Neural cell (in vitro differentiated cells): ENCODE data around the gene PARL. TPM values are rescaled to one million over a fixed set of nuclear protein-coding genes. Genes with fewer than 3 reads are reported as not detected.

ENCODE experiments used
- H2AFZ ChIP-seq: fragments of 200-600, 300-800 bp; sonication (generic), shearing (Covaris generic); 2 replicates; pipeline ENCODE4 v1.6.0; 2014; ENCODE audit warnings: low read depth, mild to moderate bottlenecking, antibody characterized with exemption, low read length, moderate library complexity
- H3F3A ChIP-seq: fragments of 200-600 bp; shearing (Covaris generic); 2 replicates; pipeline ENCODE4 v1.6.1; 2016; ENCODE audit warnings: mild to moderate bottlenecking, moderate library complexity, mixed read lengths, antibody characterized with exemption, low read length; ENCODE audit not compliant: insufficient read depth, poor library complexity, severe bottlenecking
- H3K27ac ChIP-seq: fragments of 200-600, 300-800 bp; sonication (generic), shearing (Covaris generic); 2 replicates; pipeline ENCODE4 v1.5.1; 2014; ENCODE audit warnings: mild to moderate bottlenecking, low read length, moderate library complexity
- H3K27me3 ChIP-seq: fragments of 300-800, 200-600 bp; sonication (generic), shearing (Covaris generic); 2 replicates; pipeline ENCODE4 v1.6.0; 2014; ENCODE audit warnings: mild to moderate bottlenecking, low read depth, low read length, moderate library complexity; ENCODE audit not compliant: insufficient read depth
- H3K36me3 ChIP-seq: fragments of 300-800, 200-600 bp; sonication (generic), shearing (Covaris generic); 2 replicates; pipeline ENCODE4 v1.5.1; 2014; ENCODE audit warnings: mild to moderate bottlenecking, antibody characterized with exemption, low read length, moderate library complexity; ENCODE audit not compliant: insufficient read depth
- H3K4me2 ChIP-seq: fragments of 300-800, 200-600 bp; sonication (generic), shearing (Covaris generic); 2 replicates; pipeline ENCODE4 v1.6.0; 2014; ENCODE audit warnings: mild to moderate bottlenecking, low read length
- H3K4me3 ChIP-seq: fragments of 300-800, 200-600 bp; sonication (generic), shearing (Covaris generic); 2 replicates; pipeline ENCODE4 v1.5.1; 2014; ENCODE audit warnings: mild to moderate bottlenecking, low read length, moderate library complexity
- H3K79me2 ChIP-seq: fragments of 200-600 bp; shearing (Covaris generic); replicated peaks from 2 replicates; pipeline ENCODE4 v1.6.0; 2014; ENCODE audit warnings: mild to moderate bottlenecking, low read length, moderate library complexity; ENCODE audit not compliant: insufficient read depth
- H3K9ac ChIP-seq: fragments of 300-800, 200-600 bp; sonication (generic), shearing (Covaris generic); 2 replicates; pipeline ENCODE4 v1.6.1; 2016; ENCODE audit warnings: mild to moderate bottlenecking, low read length, mixed read lengths
- H3K9me2 ChIP-seq: fragments of 200-600 bp; shearing (Covaris generic); 2 replicates; pipeline ENCODE4 v1.6.1; 2016; ENCODE audit warnings: mild to moderate bottlenecking, low read length, mixed read lengths; ENCODE audit not compliant: insufficient read depth
- H3K9me3 ChIP-seq: fragments of 200-600, 300-800 bp; sonication (generic), shearing (Covaris generic); 2 replicates; pipeline ENCODE4 v1.6.1; 2016; ENCODE audit warnings: mild to moderate bottlenecking, mixed run types, low read length, moderate library complexity, mixed read lengths
- H4K20me1 ChIP-seq: fragments of 200-600 bp; shearing (Covaris generic); 2 replicates; pipeline ENCODE4 v1.6.1; 2016; ENCODE audit warnings: mild to moderate bottlenecking, mixed run types; ENCODE audit not compliant: insufficient read depth
- CTCF ChIP-seq: fragments of 450-650 bp; IDR thresholded peaks from 2 replicates; pipeline ENCODE4 v1.5.1; 2014; ENCODE audit warnings: antibody characterized with exemption, mild to moderate bottlenecking, moderate library complexity; ENCODE audit not compliant: poor library complexity, severe bottlenecking
- EP300 ChIP-seq: fragments of 450-650 bp; conservative IDR thresholded peaks from 2 replicates; pipeline ENCODE4 v1.6.1; 2014; ENCODE audit warnings: antibody characterized with exemption, mild to moderate bottlenecking, moderate library complexity; ENCODE audit not compliant: poor library complexity, severe bottlenecking
- EZH2 ChIP-seq: fragments of 200-600, 300-800 bp; shearing (Covaris generic), sonication (generic); IDR thresholded peaks from 2 replicates; pipeline ENCODE4 v1.6.1; 2014; ENCODE audit warnings: antibody characterized with exemption, low read length, borderline replicate concordance, mild to moderate bottlenecking; ENCODE audit not compliant: insufficient read depth, poor library complexity, severe bottlenecking
- MXI1 ChIP-seq: fragments of 450-650 bp; conservative IDR thresholded peaks from 2 replicates; pipeline ENCODE4 v1.6.1; 2014; ENCODE audit warnings: antibody characterized with exemption, mild to moderate bottlenecking; ENCODE audit not compliant: poor library complexity, severe bottlenecking
- POLR2AphosphoS5 ChIP-seq: IDR thresholded peaks from 2 replicates; pipeline ENCODE4 v1.6.1; 2012
- RAD21 ChIP-seq: fragments of 450-650 bp; conservative IDR thresholded peaks from 2 replicates; pipeline ENCODE4 v1.6.1; 2014; ENCODE audit warnings: antibody characterized with exemption, mild to moderate bottlenecking, moderate library complexity
- REST ChIP-seq: IDR thresholded peaks from 2 replicates; pipeline ENCODE4 v1.6.1; 2012; ENCODE audit warnings: borderline replicate concordance
- SMC3 ChIP-seq: fragments of 450-650 bp; conservative IDR thresholded peaks from 2 replicates; pipeline ENCODE4 v1.6.1; 2014; ENCODE audit warnings: antibody characterized with exemption, mild to moderate bottlenecking, moderate library complexity; ENCODE audit not compliant: poor library complexity
- TAF1 ChIP-seq: IDR thresholded peaks from 2 replicates; pipeline ENCODE4 v1.6.1; 2012; ENCODE audit warnings: low read depth
- polyA plus RNA-seq: library from polyadenylated mRNA; depleted of rRNA; stranded (reverse); fragments of >200 nt; gene quantifications from 2 replicates; pipeline ENCODE4 v1.2.3, GENCODE V29; 2014

Gene PARL
- polyA plus RNA-seq, 1 donor from 2014 or later: 59.2 TPM

GRCh38 chr3:183917776-183918175 lies 33.1 kb upstream of the PARL start:
- H3K9ac ChIP-seq: no peak overlapping the region
- H3K4me3 ChIP-seq: no peak overlapping the region
- no peaks in the 10 kb centered on the region for H3K9me2 ChIP-seq
- no peaks in the 10 kb centered on the region for H3K79me2 ChIP-seq
- no peaks in the 10 kb centered on the region for H3K9me3 ChIP-seq
- TF ChIP-seq POLR2AphosphoS5: no peak
- TF ChIP-seq REST: no peak
- no peak for TF ChIP-seq TAF1
- no peak for TF ChIP-seq CTCF
- peaks cover 7% of the 10 kb centered on the region for H3K36me3 ChIP-seq
- no peaks in the 10 kb centered on the region for H4K20me1 ChIP-seq
- no peak overlapping the region for H3K4me2 ChIP-seq
- no peak overlapping the region for H3K27ac ChIP-seq
- no peaks in the 10 kb centered on the region for H3K27me3 ChIP-seq
- no peak overlapping the region for H2AFZ ChIP-seq
- H3F3A ChIP-seq: no peaks in the 10 kb centered on the region

GRCh38 chr3:183914856-183915255 lies 30.2 kb upstream of the PARL start:
- Histone ChIP-seq H3K27ac (no peak overlapping the region), H4K20me1 (no peaks in the 10 kb centered on the region), H3K9me3 (no peaks in the 10 kb centered on the region), H3K9me2 (no peaks in the 10 kb centered on the region), H3K36me3 (peaks cover 3% of the 10 kb centered on the region), H3K4me3 (no peak overlapping the region), H3K27me3 (no peaks in the 10 kb centered on the region), H2AFZ (no peak overlapping the region), H3K79me2 (no peaks in the 10 kb centered on the region), H3K4me2 (no peak overlapping the region), H3F3A (no peaks in the 10 kb centered on the region), H3K9ac (no peak overlapping the region)
- TF ChIP-seq CTCF: no peak
- no peak for TF ChIP-seq EZH2
- TF ChIP-seq POLR2AphosphoS5: no peak
- no peak for TF ChIP-seq REST
- no peak for TF ChIP-seq SMC3
- no peak for TF ChIP-seq RAD21
- no peak for TF ChIP-seq TAF1
- TF ChIP-seq MXI1: no peak
- no peak for TF ChIP-seq EP300
